Measurements from ENCODE around the gene GSE1.

GRCh38 chr16:85715169-85716021 is 102.3 kb downstream of the GSE1 start:
- no peak for TF ChIP-seq CTCF (conservative IDR thresholded peaks at IDR 0.05; ENCODE audit: low read depth, low read length)
- no peak for TF ChIP-seq EZH2 (IDR thresholded peaks at IDR 0.05; ENCODE audit: low read length, unreplicated experiment)
- TF ChIP-seq EZH2phosphoT487 (IDR thresholded peaks at IDR 0.05; ENCODE audit: borderline replicate concordance, low read length): no peak

Measured in PC-3 (cell line).